ENCODE data around the gene DIP2C. TPM values are rescaled to one million over a fixed set of nuclear protein-coding genes. Genes with fewer than 3 reads are reported as not detected.

The DIP2C gene
- polyA plus RNA-seq, 1 of the 3 experiments (the other 2 are of a cell fraction) = 8.7 TPM

DNA sequence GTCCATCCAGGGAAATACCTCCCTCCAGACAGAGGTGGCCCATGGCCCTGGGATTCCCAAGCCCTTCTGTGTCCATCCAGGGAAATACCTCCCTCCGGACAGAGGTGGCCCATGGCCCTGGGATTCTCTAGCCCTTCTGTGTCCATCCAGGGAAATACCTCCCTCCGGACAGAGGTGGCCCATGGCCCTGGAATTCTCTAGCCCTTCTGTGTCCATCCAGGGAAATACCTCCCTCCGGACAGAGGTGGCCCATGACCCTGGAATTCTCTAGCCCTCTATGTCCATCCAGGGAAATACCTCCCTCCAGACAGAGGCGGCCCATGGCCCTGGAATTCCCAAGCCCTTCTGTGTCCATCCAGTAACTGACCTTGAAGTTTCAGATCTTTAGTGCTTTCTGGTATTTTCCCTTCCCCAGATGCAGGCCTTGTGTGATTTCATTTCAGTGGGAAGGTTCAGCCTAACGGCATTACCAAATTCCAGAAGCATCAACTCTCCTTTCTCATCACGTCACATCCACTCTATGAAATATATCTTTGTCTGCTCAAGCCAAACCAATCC is 28.8 kb upstream of the DIP2C start (continued):
- TF ChIP-seq, protein P1, sequence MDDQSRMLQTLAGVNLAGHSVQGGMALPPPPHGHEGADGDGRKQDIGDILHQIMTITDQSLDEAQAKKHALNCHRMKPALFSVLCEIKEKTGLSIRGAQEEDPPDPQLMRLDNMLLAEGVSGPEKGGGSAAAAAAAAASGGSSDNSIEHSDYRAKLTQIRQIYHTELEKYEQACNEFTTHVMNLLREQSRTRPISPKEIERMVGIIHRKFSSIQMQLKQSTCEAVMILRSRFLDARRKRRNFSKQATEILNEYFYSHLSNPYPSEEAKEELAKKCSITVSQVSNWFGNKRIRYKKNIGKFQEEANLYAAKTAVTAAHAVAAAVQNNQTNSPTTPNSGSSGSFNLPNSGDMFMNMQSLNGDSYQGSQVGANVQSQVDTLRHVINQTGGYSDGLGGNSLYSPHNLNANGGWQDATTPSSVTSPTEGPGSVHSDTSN (IDR thresholded peaks at IDR 0.05) = no peak
- TF ChIP-seq ELF1 (IDR thresholded peaks at IDR 0.05) (no peak), FOSL2 (IDR thresholded peaks at IDR 0.05; ENCODE audit: borderline replicate concordance, low read depth) (no peak), CHD2 (IDR thresholded peaks at IDR 0.05; ENCODE audit: low read length, partially characterized antibody) (no peak)
- TF ChIP-seq, protein P2, sequence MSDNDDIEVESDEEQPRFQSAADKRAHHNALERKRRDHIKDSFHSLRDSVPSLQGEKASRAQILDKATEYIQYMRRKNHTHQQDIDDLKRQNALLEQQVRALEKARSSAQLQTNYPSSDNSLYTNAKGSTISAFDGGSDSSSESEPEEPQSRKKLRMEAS (IDR thresholded peaks at IDR 0.05; ENCODE audit: low read depth) = no peak

DNA sequence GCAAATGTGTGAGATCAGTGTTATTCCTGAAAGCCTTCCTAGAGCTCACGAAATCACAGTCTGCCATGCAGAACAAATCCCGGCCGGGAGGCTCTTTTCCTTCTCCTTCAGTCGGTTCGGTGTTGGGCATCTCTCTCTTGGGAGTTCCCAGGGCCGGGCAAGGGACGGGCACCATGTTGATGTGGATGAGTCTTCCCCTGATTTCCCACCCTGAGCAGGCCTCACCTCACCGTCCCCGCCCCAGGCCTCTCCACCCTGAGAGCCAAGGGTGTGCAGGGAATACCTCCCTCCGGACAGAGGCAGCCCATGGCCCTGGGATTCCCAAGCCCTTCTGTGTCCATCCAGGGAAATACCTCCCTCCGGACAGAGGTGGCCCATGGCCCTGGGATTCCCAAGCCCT is 28.0 kb upstream of the DIP2C start:
- no peak for DNase-seq
- H3K9me2 ChIP-seq = no peaks in the 10 kb centered on the region
- H3K4me1 ChIP-seq (ENCODE audit: control insufficient read depth in 1 of 2, insufficient read depth in 2 of 2, low read depth in 1 of 2, low read length in 1 of 2) = no peaks in the 10 kb centered on the region
- H3F3A ChIP-seq (replicated peaks; ENCODE audit: insufficient read depth) = no peaks in the 10 kb centered on the region
- H3K9ac ChIP-seq = no peak overlapping the region
- WGBS (ENCODE audit: low lambda C conversion rate) = 64% methylated on average over 9 of the region's 11 CpGs
- no peak for TF ChIP-seq SIN3A (IDR thresholded peaks at IDR 0.05; ENCODE audit: borderline replicate concordance, low read depth, low read length)
- TF ChIP-seq, protein P3, sequence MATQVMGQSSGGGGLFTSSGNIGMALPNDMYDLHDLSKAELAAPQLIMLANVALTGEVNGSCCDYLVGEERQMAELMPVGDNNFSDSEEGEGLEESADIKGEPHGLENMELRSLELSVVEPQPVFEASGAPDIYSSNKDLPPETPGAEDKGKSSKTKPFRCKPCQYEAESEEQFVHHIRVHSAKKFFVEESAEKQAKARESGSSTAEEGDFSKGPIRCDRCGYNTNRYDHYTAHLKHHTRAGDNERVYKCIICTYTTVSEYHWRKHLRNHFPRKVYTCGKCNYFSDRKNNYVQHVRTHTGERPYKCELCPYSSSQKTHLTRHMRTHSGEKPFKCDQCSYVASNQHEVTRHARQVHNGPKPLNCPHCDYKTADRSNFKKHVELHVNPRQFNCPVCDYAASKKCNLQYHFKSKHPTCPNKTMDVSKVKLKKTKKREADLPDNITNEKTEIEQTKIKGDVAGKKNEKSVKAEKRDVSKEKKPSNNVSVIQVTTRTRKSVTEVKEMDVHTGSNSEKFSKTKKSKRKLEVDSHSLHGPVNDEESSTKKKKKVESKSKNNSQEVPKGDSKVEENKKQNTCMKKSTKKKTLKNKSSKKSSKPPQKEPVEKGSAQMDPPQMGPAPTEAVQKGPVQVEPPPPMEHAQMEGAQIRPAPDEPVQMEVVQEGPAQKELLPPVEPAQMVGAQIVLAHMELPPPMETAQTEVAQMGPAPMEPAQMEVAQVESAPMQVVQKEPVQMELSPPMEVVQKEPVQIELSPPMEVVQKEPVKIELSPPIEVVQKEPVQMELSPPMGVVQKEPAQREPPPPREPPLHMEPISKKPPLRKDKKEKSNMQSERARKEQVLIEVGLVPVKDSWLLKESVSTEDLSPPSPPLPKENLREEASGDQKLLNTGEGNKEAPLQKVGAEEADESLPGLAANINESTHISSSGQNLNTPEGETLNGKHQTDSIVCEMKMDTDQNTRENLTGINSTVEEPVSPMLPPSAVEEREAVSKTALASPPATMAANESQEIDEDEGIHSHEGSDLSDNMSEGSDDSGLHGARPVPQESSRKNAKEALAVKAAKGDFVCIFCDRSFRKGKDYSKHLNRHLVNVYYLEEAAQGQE (IDR thresholded peaks at IDR 0.05; ENCODE audit: low read depth, low read length) = no peak
- H3K36me3 ChIP-seq (replicated peaks in 1 of 2; ENCODE audit: control insufficient read depth in 1 of 2, insufficient read depth in 2 of 2, low read length in 1 of 2) = no peaks in the 10 kb centered on the region
- H3K4me2 ChIP-seq = no peak overlapping the region
- POLR2A ChIA-PET = no interaction called here
- no peak overlapping the region for H2AFZ ChIP-seq (ENCODE audit: low read depth)
- peaks cover 12% of the 10 kb centered on the region for H3K9me3 ChIP-seq
- H3K27ac ChIP-seq (ENCODE audit: low read depth in 2 of 2, low read length in 1 of 2) = no peak overlapping the region
- H4K20me1 ChIP-seq (ENCODE audit: insufficient read depth) = no peaks in the 10 kb centered on the region
- CTCF ChIA-PET = no interaction called here
- no peaks in the 10 kb centered on the region for H3K79me2 ChIP-seq (ENCODE audit: insufficient read depth)
- H3K4me3 ChIP-seq (ENCODE audit: low read depth in 2 of 2, low read length in 1 of 2) = no peak overlapping the region
- no peaks in the 10 kb centered on the region for H3K27me3 ChIP-seq (ENCODE audit: insufficient read depth)

DNA sequence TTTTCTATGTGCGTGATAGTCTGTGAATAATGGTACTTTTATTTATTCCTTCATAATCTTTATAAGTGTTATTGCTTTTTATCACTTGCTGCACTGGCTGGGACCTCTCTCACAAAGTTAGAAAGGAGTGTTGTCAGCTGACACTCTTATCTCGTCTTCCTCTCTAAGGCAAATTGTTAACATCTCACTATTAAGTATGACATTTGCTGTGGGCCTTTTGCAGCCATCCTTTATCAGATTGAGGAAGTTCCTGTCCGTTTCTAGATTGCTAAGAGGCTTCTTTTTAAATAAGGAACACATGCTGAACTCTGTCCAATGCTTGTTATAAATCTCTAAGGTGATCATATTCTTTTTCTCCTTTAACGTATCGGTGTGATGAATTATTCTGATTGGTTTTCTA is 27.4 kb upstream of the DIP2C start:
- Histone ChIP-seq H3F3A (replicated peaks; ENCODE audit: insufficient read depth) (no peaks in the 10 kb centered on the region), H3K79me2 (ENCODE audit: insufficient read depth) (no peaks in the 10 kb centered on the region), H4K20me1 (ENCODE audit: insufficient read depth) (no peaks in the 10 kb centered on the region), H3K9ac (no peak overlapping the region), H3K9me2 (no peaks in the 10 kb centered on the region), H3K4me2 (no peak overlapping the region), H2AFZ (ENCODE audit: low read depth) (no peak overlapping the region), H3K4me3 (ENCODE audit: low read depth in 2 of 2, low read length in 1 of 2) (no peak overlapping the region), H3K9me3 (peaks cover 12% of the 10 kb centered on the region), H3K27ac (ENCODE audit: low read depth in 2 of 2, low read length in 1 of 2) (no peak overlapping the region), H3K36me3 (replicated peaks in 1 of 2; ENCODE audit: control insufficient read depth in 1 of 2, insufficient read depth in 2 of 2, low read length in 1 of 2) (no peaks in the 10 kb centered on the region), H3K4me1 (ENCODE audit: control insufficient read depth in 1 of 2, insufficient read depth in 2 of 2, low read depth in 1 of 2, low read length in 1 of 2) (no peaks in the 10 kb centered on the region), H3K27me3 (ENCODE audit: insufficient read depth) (no peaks in the 10 kb centered on the region)
- ChIA-PET POLR2A (no interaction called here), CTCF (no interaction called here)
- TF ChIP-seq MXI1 (IDR thresholded peaks at IDR 0.05; ENCODE audit: low read depth, low read length) (no peak), GATA2 (CRISPR knock-in tag; IDR thresholded peaks at IDR 0.05) (peak; percentile 38; the same call in 1 of the 2 replicates)
- 52% methylated on average over 5 of the region's 5 CpGs for WGBS (ENCODE audit: low lambda C conversion rate)
- DNase-seq = no peak
